NT2/D1 (cell line): ENCODE data around the gene CLMP.

Source experiments
- SUZ12 ChIP-seq: IDR thresholded peaks from 2 replicates; pipeline ENCODE4 v1.6.1; 2011; ENCODE audit not compliant: insufficient read length, insufficient read depth; ENCODE audit errors: extremely low read depth
- YY1 ChIP-seq: IDR thresholded peaks from 2 replicates; pipeline ENCODE4 v1.6.1; 2011; ENCODE audit not compliant: insufficient read length, insufficient read depth
- ZNF274 ChIP-seq: IDR thresholded peaks from 2 replicates; pipeline ENCODE4 v1.6.1; 2011; ENCODE audit warnings: mild to moderate bottlenecking, low read depth, low read length

DNA sequence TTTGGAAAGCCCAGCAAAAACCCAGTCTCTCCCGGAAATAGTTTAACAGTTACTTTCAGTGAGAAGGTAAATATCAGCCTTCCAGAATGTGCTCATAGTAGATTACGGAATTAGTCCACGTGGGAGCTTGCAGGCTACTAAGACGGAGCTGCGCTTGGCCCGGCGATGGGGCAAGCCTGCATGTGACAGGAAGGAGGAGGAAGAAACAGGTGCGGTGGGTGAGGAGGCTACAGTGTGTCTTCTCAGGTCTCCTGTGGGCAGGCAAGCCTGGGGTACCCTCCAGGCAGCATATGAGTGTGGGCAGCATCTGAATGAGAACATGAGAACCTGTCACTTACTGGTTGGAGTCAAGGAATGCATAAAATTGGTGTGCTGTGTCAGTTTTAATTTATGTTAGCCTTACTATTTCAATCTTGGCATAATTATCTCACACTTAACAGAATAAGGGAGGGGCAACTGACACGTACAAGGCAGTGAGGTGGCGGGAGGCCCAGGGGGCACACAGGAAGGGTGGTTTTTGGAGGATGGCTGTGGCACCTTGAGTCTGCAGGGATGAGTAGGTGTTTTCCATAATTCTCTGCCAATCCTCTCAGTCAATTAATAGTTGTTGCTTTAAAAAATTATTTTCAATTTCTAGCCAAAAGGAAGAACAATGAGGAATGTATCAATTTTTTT lies 35.7 kb downstream of the CLMP start:
- TF ChIP-seq YY1 (no peak), ZNF274 (no peak), SUZ12 (no peak)
